ENCODE results near the gene VAMP2. TPM values are rescaled to one million over a fixed set of nuclear protein-coding genes. Genes with fewer than 3 reads are reported as not detected.

The VAMP2 gene
- total and polyA plus RNA-seq, 9 donors: 10.9 to 77.2 (median 61.4) TPM

GRCh38 chr17:8189711-8190477 lies 27.1 kb upstream of the VAMP2 start, which contains the start of gene BORCS6:
BORCS6 (minus strand) TSS chr17:8190180; CDS start chr17:8190140, 40 bp downstream.
- no peaks in the 10 kb centered on the region for H3K27me3 ChIP-seq (ENCODE audit: control insufficient read depth, insufficient read depth, low read length)
- under 1% methylated on average over 69 of the region's 70 CpGs for WGBS (ENCODE audit: insufficient coverage)
- peaks cover 45% of the 10 kb centered on the region for H3K4me1 ChIP-seq (ENCODE audit: control insufficient read depth, insufficient read depth, low read length)
- no peaks in the 10 kb centered on the region for H3K9me3 ChIP-seq (replicated peaks; ENCODE audit: control insufficient read depth, low read depth, low read length)
- no peaks in the 10 kb centered on the region for H3K36me3 ChIP-seq (ENCODE audit: control insufficient read depth, insufficient read depth, low read length)
- H3K27ac ChIP-seq (ENCODE audit: low read length): peak within 1 kb of the TSS; percentile 100
- DNase-seq: peak; percentile 99
- H3K4me3 ChIP-seq (ENCODE audit: low read length): peak within 1 kb of the TSS; percentile 98

GRCh38 chr17:8189041-8189710 lies 26.4 kb upstream of the VAMP2 start:
- Histone ChIP-seq H3K4me1 (ENCODE audit: control insufficient read depth, insufficient read depth, low read length) (peaks cover 45% of the 10 kb centered on the region), H3K27ac (ENCODE audit: low read length) (peak overlapping the region; percentile 100), H3K36me3 (ENCODE audit: control insufficient read depth, insufficient read depth, low read length) (no peaks in the 10 kb centered on the region), H3K9me3 (replicated peaks; ENCODE audit: control insufficient read depth, low read depth, low read length) (no peaks in the 10 kb centered on the region), H3K27me3 (ENCODE audit: control insufficient read depth, insufficient read depth, low read length) (no peaks in the 10 kb centered on the region), H3K4me3 (ENCODE audit: low read length) (peak overlapping the region; percentile 98)
- WGBS (ENCODE audit: insufficient coverage): 2% methylated on average over 59 of the region's 67 CpGs
- DNase-seq: peak; percentile 42

GRCh38 chr17:8188263-8188839 lies 25.6 kb upstream of the VAMP2 start:
- Histone ChIP-seq H3K4me1 (ENCODE audit: control insufficient read depth, insufficient read depth, low read length) (peaks cover 45% of the 10 kb centered on the region), H3K27ac (ENCODE audit: low read length) (peak overlapping the region; percentile 100), H3K36me3 (ENCODE audit: control insufficient read depth, insufficient read depth, low read length) (no peaks in the 10 kb centered on the region), H3K9me3 (replicated peaks; ENCODE audit: control insufficient read depth, low read depth, low read length) (no peaks in the 10 kb centered on the region), H3K27me3 (ENCODE audit: control insufficient read depth, insufficient read depth, low read length) (no peaks in the 10 kb centered on the region), H3K4me3 (ENCODE audit: low read length) (peak overlapping the region; percentile 98)
- WGBS (ENCODE audit: insufficient coverage): 13% methylated on average over 4 of the region's 12 CpGs
- DNase-seq: no peak

GRCh38 chr17:8187517-8188262 lies 24.9 kb upstream of the VAMP2 start:
- no peaks in the 10 kb centered on the region for H3K36me3 ChIP-seq (ENCODE audit: control insufficient read depth, insufficient read depth, low read length)
- peak; percentile 99 for DNase-seq
- H3K4me3 ChIP-seq (ENCODE audit: low read length): peak overlapping the region; percentile 99
- no peaks in the 10 kb centered on the region for H3K27me3 ChIP-seq (ENCODE audit: control insufficient read depth, insufficient read depth, low read length)
- 0% methylated on average over 11 of the region's 25 CpGs for WGBS (ENCODE audit: insufficient coverage)
- H3K27ac ChIP-seq (ENCODE audit: low read length): peak overlapping the region; percentile 100
- H3K9me3 ChIP-seq (replicated peaks; ENCODE audit: control insufficient read depth, low read depth, low read length): no peaks in the 10 kb centered on the region
- H3K4me1 ChIP-seq (ENCODE audit: control insufficient read depth, insufficient read depth, low read length): peaks cover 43% of the 10 kb centered on the region

GRCh38 chr17:8186787-8187516 lies 24.2 kb upstream of the VAMP2 start:
- Histone ChIP-seq H3K4me1 (ENCODE audit: control insufficient read depth, insufficient read depth, low read length) (peaks cover 37% of the 10 kb centered on the region), H3K4me3 (ENCODE audit: low read length) (peak overlapping the region; percentile 99), H3K27me3 (ENCODE audit: control insufficient read depth, insufficient read depth, low read length) (peaks cover 2% of the 10 kb centered on the region), H3K27ac (ENCODE audit: low read length) (peak overlapping the region; percentile 100), H3K9me3 (replicated peaks; ENCODE audit: control insufficient read depth, low read depth, low read length) (no peaks in the 10 kb centered on the region), H3K36me3 (ENCODE audit: control insufficient read depth, insufficient read depth, low read length) (no peaks in the 10 kb centered on the region)
- DNase-seq: peak; percentile 98
- under 1% methylated on average over 30 of the region's 32 CpGs for WGBS (ENCODE audit: insufficient coverage)

GRCh38 chr17:8186446-8186786 lies 23.7 kb upstream of the VAMP2 start:
- H3K9me3 ChIP-seq (replicated peaks; ENCODE audit: control insufficient read depth, low read depth, low read length): no peaks in the 10 kb centered on the region
- peak overlapping the region; percentile 100 for H3K27ac ChIP-seq (ENCODE audit: low read length)
- WGBS (ENCODE audit: insufficient coverage): 0% methylated on average over 21 of the region's 23 CpGs
- H3K4me3 ChIP-seq (ENCODE audit: low read length): peak overlapping the region; percentile 99
- H3K27me3 ChIP-seq (ENCODE audit: control insufficient read depth, insufficient read depth, low read length): peaks cover 2% of the 10 kb centered on the region
- no peak for DNase-seq
- H3K4me1 ChIP-seq (ENCODE audit: control insufficient read depth, insufficient read depth, low read length): peaks cover 32% of the 10 kb centered on the region
- no peaks in the 10 kb centered on the region for H3K36me3 ChIP-seq (ENCODE audit: control insufficient read depth, insufficient read depth, low read length)

GRCh38 chr17:8185582-8186445 lies 23.1 kb upstream of the VAMP2 start:
- 0% methylated on average over 37 of the region's 44 CpGs for WGBS (ENCODE audit: insufficient coverage)
- peak; percentile 91 for DNase-seq
- Histone ChIP-seq H3K4me1 (ENCODE audit: control insufficient read depth, insufficient read depth, low read length) (peaks cover 30% of the 10 kb centered on the region), H3K27me3 (ENCODE audit: control insufficient read depth, insufficient read depth, low read length) (peaks cover 2% of the 10 kb centered on the region), H3K27ac (ENCODE audit: low read length) (peak overlapping the region; percentile 100), H3K36me3 (ENCODE audit: control insufficient read depth, insufficient read depth, low read length) (no peaks in the 10 kb centered on the region), H3K4me3 (ENCODE audit: low read length) (peak overlapping the region; percentile 99), H3K9me3 (replicated peaks; ENCODE audit: control insufficient read depth, low read depth, low read length) (no peaks in the 10 kb centered on the region)

GRCh38 chr17:8176998-8177731 lies 14.4 kb upstream of the VAMP2 start:
- Histone ChIP-seq H3K36me3 (ENCODE audit: control insufficient read depth, insufficient read depth, low read length) (no peaks in the 10 kb centered on the region), H3K27ac (ENCODE audit: low read length) (peak overlapping the region; percentile 92), H3K4me1 (ENCODE audit: control insufficient read depth, insufficient read depth, low read length) (peaks cover 33% of the 10 kb centered on the region), H3K27me3 (ENCODE audit: control insufficient read depth, insufficient read depth, low read length) (peaks cover 1% of the 10 kb centered on the region), H3K4me3 (ENCODE audit: low read length) (peak overlapping the region; percentile 78), H3K9me3 (replicated peaks; ENCODE audit: control insufficient read depth, low read depth, low read length) (no peaks in the 10 kb centered on the region)
- no peak for DNase-seq
- WGBS (ENCODE audit: insufficient coverage): 60% methylated on average over 16 of the region's 19 CpGs

Measured in muscle of leg (tissue), 11 donors.